HepG2 (cell line): ENCODE measurements around the gene TRIM7. TPM values are rescaled to one million over a fixed set of nuclear protein-coding genes. Genes with fewer than 3 reads are reported as not detected.
A peak's percentile ranks its signal among the peaks of the same experiment; 100 is the strongest.

Experiments used
- ELF3 ChIP-seq: IDR thresholded peaks from 2 replicates; pipeline ENCODE4 v1.6.1; 2016; ENCODE audit warnings: missing genetic modification reagents, missing compliant biosample characterization
- FOXA3 ChIP-seq: IDR thresholded peaks from 2 replicates; pipeline ENCODE4 v1.6.1; 2016; ENCODE audit warnings: missing genetic modification reagents, missing compliant biosample characterization
- GATAD2A ChIP-seq: IDR thresholded peaks from 2 replicates; pipeline ENCODE4 v1.6.1; 2016
- GZF1 ChIP-seq: sonication (generic); formaldehyde crosslinking; IDR thresholded peaks from 2 replicates; pipeline ENCODE4 v1.5.1; 2020; ENCODE audit warnings: mild to moderate bottlenecking, missing genetic modification reagents
- HDAC2 ChIP-seq: sonication (generic); formaldehyde crosslinking; IDR thresholded peaks from 2 replicates; pipeline ENCODE4 v1.4.0; 2020; ENCODE audit warnings: missing genetic modification reagents
- HOXA3 ChIP-seq: sonication (generic); formaldehyde crosslinking; IDR thresholded peaks from 2 replicates; pipeline ENCODE4 v1.5.0; 2020; ENCODE audit warnings: missing genetic modification reagents
- KAT7 ChIP-seq: IDR thresholded peaks from 2 replicates; pipeline ENCODE4 v1.6.1; 2018; ENCODE audit warnings: borderline replicate concordance, missing compliant biosample characterization
- RBM39 ChIP-seq: fragments of 200-400 bp; formaldehyde crosslinking; IDR thresholded peaks from one replicate; pipeline ENCODE4 v1.6.1; 2018; ENCODE audit warnings: antibody characterized with exemption, mild to moderate bottlenecking, low read depth, low read length; ENCODE audit not compliant: poor library complexity, severe bottlenecking
- THAP11 ChIP-seq: IDR thresholded peaks from 2 replicates; pipeline ENCODE4 v1.6.1; 2016; ENCODE audit warnings: missing biosample characterization, missing genetic modification reagents
- ZFY ChIP-seq: sonication (generic); formaldehyde crosslinking; IDR thresholded peaks from 2 replicates; pipeline ENCODE4 v1.4.0; 2020; ENCODE audit warnings: missing genetic modification reagents
- ZNF549 ChIP-seq: sonication (generic); formaldehyde crosslinking; IDR thresholded peaks from 2 replicates; pipeline ENCODE4 v1.5.0; 2020; ENCODE audit warnings: missing genetic modification reagents
- ZNF781 ChIP-seq: sonication (generic); formaldehyde crosslinking; IDR thresholded peaks from 2 replicates; pipeline ENCODE4 v1.5.1; 2020; ENCODE audit warnings: borderline replicate concordance, mild to moderate bottlenecking, missing genetic modification reagents; ENCODE audit errors: not compliant biosample characterization
- ZSCAN29 ChIP-seq: sonication (generic); formaldehyde crosslinking; conservative IDR thresholded peaks from 2 replicates; pipeline ENCODE4 v1.4.0; 2020; ENCODE audit warnings: mild to moderate bottlenecking, missing genetic modification reagents
- polyA plus RNA-seq, 8 experiments: library from polyadenylated mRNA; depleted of rRNA in 3 of 8; stranded (reverse) in 7 of 8; unstranded in 1 of 8; fragments of >200 nt; fragmentation: Illumina TruSeq in 4 of 8; extraction: Trizol in 4 of 8; gene quantifications; 2 replicates each; pipeline versions ENCODE4 v1.2.1 to v1.2.3, GENCODE V29; 2011 to 2016; ENCODE audit warnings: low read depth in 4 of 8, missing spikeins in 1 of 8, mixed read lengths in 1 of 8; ENCODE audit not compliant: insufficient read depth in 1 of 8
- total RNA-seq, 5 experiments: library from RNA; depleted of rRNA; stranded (reverse); fragments of >200 nt; fragmentation: Illumina TruSeq; extraction: Trizol; gene quantifications; 2 replicates each; pipeline ENCODE4 v1.2.3, GENCODE V29; 2016; ENCODE audit warnings: low read depth in 1 of 5
- TF ChIP-seq, protein P1 (sequence below): sonication (generic); formaldehyde crosslinking; IDR thresholded peaks from 2 replicates; pipeline ENCODE4 v1.4.0; 2020; ENCODE audit warnings: low read depth, mild to moderate bottlenecking, missing genetic modification reagents
- TF ChIP-seq, protein P2 (sequence below): sonication (generic); formaldehyde crosslinking; IDR thresholded peaks from 2 replicates; pipeline ENCODE4 v1.4.0; 2020; ENCODE audit warnings: missing genetic modification reagents
- TF ChIP-seq, protein P3 (sequence below): sonication (generic); formaldehyde crosslinking; IDR thresholded peaks from 2 replicates; pipeline ENCODE4 v1.4.0; 2020; ENCODE audit warnings: missing genetic modification reagents

Gene TRIM7
- total and polyA plus RNA-seq, 2 of the 13 experiments (the other 11 are each of a cell fraction or from before 2014, with no cell fraction given), result 0.13 TPM; not detected in 1

DNA sequence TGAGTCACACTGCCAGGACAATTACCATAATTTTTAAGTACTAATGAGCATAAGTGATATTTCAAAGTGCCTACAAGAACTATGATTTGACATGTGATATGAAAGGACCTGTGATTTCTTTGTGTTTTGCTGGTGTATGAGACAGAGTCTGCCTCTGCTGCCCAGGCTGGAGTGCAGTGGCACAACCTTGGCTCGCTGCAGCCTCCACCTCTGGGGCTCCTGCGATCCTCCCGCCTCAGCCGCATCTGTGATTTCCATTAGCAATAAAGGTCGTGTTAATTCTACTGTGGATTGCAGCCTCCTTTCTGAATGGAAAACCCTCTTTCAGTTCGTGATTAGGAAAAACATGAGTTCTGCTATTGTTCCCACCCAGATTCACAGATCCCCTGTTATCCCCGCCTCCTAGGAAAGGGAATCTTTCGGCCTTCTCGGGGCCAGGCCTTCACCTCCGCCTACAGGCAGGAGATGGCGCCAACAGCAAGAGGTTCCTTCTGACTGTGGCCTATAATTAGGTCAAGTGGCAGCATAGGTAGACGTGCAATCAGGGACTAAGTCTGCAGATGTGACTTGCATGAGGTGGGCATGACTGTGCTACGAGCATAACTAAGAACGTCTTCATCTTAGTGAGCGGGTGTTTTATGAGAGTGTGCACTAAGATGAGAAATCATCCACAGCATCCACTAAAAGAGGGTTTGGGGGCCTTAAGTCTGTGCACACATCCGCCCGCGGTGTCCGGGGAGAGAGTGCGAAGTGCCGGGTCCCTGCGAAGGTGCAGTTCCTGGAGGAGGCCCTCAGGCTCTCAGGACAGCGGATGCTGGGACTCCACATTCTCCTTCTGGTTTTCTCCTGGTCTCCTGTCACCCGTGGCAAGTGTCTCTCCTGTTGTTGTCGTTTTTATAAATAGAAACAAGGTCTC is 23.1 kb downstream of the TRIM7 start (continued):
- TF ChIP-seq ELF3 (0 out of 2 replicates have a peak, but pooled peaks have one; percentile 36), GZF1 (CRISPR knock-in tag) (no peak), HDAC2 (CRISPR knock-in tag) (peak; percentile 43; the same call in 1 of the 2 replicates), FOXA3 (CRISPR knock-in tag) (peak; percentile 37; the same call in 1 of the 2 replicates), ZNF781 (CRISPR knock-in tag) (peak; percentile 29), THAP11 (CRISPR knock-in tag) (peak; percentile 55), RBM39 (no peak), KAT7 (CRISPR knock-in tag) (no peak), ZSCAN29 (CRISPR knock-in tag) (0 out of 2 replicates have a peak, but pooled peaks have one; percentile 47), ZNF549 (CRISPR knock-in tag) (no peak), GATAD2A (CRISPR knock-in tag) (peak; percentile 53), HOXA3 (peak; percentile 40; the same call in 1 of the 2 replicates), ZFY (peak; percentile 65; the same call in 1 of the 2 replicates)
- TF ChIP-seq, protein P1, sequence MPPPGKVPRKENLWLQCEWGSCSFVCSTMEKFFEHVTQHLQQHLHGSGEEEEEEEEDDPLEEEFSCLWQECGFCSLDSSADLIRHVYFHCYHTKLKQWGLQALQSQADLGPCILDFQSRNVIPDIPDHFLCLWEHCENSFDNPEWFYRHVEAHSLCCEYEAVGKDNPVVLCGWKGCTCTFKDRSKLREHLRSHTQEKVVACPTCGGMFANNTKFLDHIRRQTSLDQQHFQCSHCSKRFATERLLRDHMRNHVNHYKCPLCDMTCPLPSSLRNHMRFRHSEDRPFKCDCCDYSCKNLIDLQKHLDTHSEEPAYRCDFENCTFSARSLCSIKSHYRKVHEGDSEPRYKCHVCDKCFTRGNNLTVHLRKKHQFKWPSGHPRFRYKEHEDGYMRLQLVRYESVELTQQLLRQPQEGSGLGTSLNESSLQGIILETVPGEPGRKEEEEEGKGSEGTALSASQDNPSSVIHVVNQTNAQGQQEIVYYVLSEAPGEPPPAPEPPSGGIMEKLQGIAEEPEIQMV (CRISPR knock-in tag), result peak; percentile 52; the same call in 1 of the 2 replicates
- TF ChIP-seq, protein P2, sequence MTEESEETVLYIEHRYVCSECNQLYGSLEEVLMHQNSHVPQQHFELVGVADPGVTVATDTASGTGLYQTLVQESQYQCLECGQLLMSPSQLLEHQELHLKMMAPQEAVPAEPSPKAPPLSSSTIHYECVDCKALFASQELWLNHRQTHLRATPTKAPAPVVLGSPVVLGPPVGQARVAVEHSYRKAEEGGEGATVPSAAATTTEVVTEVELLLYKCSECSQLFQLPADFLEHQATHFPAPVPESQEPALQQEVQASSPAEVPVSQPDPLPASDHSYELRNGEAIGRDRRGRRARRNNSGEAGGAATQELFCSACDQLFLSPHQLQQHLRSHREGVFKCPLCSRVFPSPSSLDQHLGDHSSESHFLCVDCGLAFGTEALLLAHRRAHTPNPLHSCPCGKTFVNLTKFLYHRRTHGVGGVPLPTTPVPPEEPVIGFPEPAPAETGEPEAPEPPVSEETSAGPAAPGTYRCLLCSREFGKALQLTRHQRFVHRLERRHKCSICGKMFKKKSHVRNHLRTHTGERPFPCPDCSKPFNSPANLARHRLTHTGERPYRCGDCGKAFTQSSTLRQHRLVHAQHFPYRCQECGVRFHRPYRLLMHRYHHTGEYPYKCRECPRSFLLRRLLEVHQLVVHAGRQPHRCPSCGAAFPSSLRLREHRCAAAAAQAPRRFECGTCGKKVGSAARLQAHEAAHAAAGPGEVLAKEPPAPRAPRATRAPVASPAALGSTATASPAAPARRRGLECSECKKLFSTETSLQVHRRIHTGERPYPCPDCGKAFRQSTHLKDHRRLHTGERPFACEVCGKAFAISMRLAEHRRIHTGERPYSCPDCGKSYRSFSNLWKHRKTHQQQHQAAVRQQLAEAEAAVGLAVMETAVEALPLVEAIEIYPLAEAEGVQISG, result peak; percentile 78
- TF ChIP-seq, protein P3, sequence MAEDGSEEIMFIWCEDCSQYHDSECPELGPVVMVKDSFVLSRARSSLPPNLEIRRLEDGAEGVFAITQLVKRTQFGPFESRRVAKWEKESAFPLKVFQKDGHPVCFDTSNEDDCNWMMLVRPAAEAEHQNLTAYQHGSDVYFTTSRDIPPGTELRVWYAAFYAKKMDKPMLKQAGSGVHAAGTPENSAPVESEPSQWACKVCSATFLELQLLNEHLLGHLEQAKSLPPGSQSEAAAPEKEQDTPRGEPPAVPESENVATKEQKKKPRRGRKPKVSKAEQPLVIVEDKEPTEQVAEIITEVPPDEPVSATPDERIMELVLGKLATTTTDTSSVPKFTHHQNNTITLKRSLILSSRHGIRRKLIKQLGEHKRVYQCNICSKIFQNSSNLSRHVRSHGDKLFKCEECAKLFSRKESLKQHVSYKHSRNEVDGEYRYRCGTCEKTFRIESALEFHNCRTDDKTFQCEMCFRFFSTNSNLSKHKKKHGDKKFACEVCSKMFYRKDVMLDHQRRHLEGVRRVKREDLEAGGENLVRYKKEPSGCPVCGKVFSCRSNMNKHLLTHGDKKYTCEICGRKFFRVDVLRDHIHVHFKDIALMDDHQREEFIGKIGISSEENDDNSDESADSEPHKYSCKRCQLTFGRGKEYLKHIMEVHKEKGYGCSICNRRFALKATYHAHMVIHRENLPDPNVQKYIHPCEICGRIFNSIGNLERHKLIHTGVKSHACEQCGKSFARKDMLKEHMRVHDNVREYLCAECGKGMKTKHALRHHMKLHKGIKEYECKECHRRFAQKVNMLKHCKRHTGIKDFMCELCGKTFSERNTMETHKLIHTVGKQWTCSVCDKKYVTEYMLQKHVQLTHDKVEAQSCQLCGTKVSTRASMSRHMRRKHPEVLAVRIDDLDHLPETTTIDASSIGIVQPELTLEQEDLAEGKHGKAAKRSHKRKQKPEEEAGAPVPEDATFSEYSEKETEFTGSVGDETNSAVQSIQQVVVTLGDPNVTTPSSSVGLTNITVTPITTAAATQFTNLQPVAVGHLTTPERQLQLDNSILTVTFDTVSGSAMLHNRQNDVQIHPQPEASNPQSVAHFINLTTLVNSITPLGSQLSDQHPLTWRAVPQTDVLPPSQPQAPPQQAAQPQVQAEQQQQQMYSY, result no peak
